ENCODE results near the gene FBXO38. TPM values are rescaled to one million over a fixed set of nuclear protein-coding genes. Genes with fewer than 3 reads are reported as not detected.

FBXO38 gene
- total RNA-seq, 1 donor, result 69.8 TPM

DNA sequence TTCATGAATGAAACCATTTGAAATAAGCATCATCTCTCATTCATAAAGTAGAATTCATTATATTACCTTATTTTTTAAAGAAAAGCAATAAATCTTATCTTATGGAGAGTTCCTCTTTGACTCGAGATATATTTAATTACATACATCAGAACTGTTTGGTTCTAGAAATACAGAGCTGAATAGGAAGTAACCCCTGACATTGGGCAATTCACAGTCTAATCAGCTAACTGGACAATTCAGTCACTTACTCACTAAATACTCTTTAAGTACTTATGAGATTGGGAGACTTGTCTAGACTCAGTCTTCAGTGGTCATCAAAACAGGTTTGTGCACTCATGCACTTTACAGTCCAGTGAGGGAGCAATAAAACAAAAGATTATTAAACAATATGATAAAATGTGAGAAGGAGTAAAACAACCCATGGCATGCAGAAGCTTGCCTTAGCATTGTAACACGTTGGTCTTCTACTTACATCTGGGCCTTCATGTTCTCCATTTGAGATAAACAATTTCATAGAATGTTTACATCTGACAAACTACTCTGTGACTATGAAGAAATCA, 11.5 kb upstream of the FBXO38 start:
- no peaks in the 10 kb centered on the region for H3K27me3 ChIP-seq (ENCODE audit: insufficient read depth, low read length)
- H3K4me3 ChIP-seq (ENCODE audit: insufficient read depth, low read length), result no peak overlapping the region
- no peak overlapping the region for H2AFZ ChIP-seq (ENCODE audit: low read length)
- no peaks in the 10 kb centered on the region for H3K36me3 ChIP-seq (ENCODE audit: insufficient read depth, low read length)
- no peaks in the 10 kb centered on the region for H3K79me2 ChIP-seq (ENCODE audit: insufficient read depth, low read length)
- H3K9me3 ChIP-seq (ENCODE audit: low read depth, low read length), result no peaks in the 10 kb centered on the region
- no peak overlapping the region for H3K4me2 ChIP-seq (ENCODE audit: insufficient read depth, low read length)
- TF ChIP-seq, protein P1, sequence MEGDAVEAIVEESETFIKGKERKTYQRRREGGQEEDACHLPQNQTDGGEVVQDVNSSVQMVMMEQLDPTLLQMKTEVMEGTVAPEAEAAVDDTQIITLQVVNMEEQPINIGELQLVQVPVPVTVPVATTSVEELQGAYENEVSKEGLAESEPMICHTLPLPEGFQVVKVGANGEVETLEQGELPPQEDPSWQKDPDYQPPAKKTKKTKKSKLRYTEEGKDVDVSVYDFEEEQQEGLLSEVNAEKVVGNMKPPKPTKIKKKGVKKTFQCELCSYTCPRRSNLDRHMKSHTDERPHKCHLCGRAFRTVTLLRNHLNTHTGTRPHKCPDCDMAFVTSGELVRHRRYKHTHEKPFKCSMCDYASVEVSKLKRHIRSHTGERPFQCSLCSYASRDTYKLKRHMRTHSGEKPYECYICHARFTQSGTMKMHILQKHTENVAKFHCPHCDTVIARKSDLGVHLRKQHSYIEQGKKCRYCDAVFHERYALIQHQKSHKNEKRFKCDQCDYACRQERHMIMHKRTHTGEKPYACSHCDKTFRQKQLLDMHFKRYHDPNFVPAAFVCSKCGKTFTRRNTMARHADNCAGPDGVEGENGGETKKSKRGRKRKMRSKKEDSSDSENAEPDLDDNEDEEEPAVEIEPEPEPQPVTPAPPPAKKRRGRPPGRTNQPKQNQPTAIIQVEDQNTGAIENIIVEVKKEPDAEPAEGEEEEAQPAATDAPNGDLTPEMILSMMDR (IDR thresholded peaks at IDR 0.05; ENCODE audit: extremely low read depth, low read depth, low read length), result no peak
- no peak for DNase-seq (ENCODE audit: insufficient read length, low spot score, missing footprints)
- no peaks in the 10 kb centered on the region for H3K4me1 ChIP-seq (ENCODE audit: insufficient read depth, low read length)
- H4K20me1 ChIP-seq (ENCODE audit: insufficient read depth, low read length), result no peaks in the 10 kb centered on the region
- no peak overlapping the region for H3K27ac ChIP-seq (ENCODE audit: low read depth, low read length)

DNA sequence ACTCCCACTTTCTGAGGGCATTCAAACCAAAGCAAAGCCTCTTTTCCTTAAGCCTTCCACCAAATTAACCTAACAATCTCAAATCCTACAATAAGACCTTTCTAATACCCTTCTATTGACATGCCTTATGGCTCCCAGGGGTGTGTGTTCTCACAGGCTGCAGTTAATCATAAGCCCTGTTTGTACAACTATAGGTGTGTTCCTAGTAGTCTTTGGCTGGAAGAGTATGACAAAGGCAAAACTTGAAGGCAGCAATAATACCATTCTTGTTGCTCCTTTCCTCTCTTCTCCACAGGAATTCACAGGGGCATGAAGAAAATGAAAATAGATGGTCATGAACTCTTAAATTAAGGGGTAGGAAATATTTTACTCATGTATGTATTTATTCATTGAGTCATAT, 10.9 kb upstream of the FBXO38 start:
- no peak overlapping the region for H3K27ac ChIP-seq (ENCODE audit: low read depth, low read length)
- H3K9me3 ChIP-seq (ENCODE audit: low read depth, low read length), result no peaks in the 10 kb centered on the region
- H4K20me1 ChIP-seq (ENCODE audit: insufficient read depth, low read length), result no peaks in the 10 kb centered on the region
- no peaks in the 10 kb centered on the region for H3K27me3 ChIP-seq (ENCODE audit: insufficient read depth, low read length)
- no peaks in the 10 kb centered on the region for H3K36me3 ChIP-seq (ENCODE audit: insufficient read depth, low read length)
- TF ChIP-seq, protein P1 (IDR thresholded peaks at IDR 0.05; ENCODE audit: extremely low read depth, low read depth, low read length), result no peak
- no peak overlapping the region for H3K4me3 ChIP-seq (ENCODE audit: insufficient read depth, low read length)
- H3K4me2 ChIP-seq (ENCODE audit: insufficient read depth, low read length), result no peak overlapping the region
- no peak for DNase-seq (ENCODE audit: insufficient read length, low spot score, missing footprints)
- no peaks in the 10 kb centered on the region for H3K79me2 ChIP-seq (ENCODE audit: insufficient read depth, low read length)
- H3K4me1 ChIP-seq (ENCODE audit: insufficient read depth, low read length), result no peaks in the 10 kb centered on the region
- H2AFZ ChIP-seq (ENCODE audit: low read length), result no peak overlapping the region

DNA sequence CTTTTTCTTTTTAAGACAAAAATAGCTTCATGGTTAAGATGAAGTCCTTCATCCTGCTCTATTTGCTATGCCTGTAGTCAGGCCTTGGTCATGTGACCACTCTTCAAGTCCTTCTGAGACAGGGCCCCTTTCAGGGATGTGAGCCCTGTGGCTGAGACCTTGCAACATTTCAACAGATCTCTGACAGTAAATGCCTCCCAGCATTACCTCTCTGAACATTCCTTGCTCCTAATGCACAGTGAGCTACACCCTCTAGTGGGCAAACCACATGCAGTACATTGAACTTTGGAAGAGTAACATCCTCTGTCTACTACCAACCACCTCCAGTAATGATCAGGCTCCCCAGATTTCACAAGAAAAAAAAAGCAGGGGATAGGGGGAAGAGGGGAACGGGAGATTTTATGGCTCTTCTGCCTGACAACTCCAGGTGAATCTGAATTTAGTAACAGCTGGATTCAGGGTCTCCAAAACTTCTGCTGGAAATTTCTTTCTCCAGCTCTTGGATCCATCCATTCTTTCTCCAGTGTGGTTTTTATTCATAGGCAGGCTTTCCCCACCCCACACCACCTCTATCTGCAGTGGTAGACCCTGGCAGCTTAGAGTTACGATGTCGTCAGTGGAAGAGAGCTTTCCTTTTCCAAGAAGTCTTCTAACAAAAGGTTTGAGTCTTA, 8.9 kb upstream of the FBXO38 start:
- Histone ChIP-seq H3K27me3 (ENCODE audit: insufficient read depth, low read length) (no peaks in the 10 kb centered on the region), H3K4me2 (ENCODE audit: insufficient read depth, low read length) (no peak overlapping the region), H3K27ac (ENCODE audit: low read depth, low read length) (no peak overlapping the region), H3K79me2 (ENCODE audit: insufficient read depth, low read length) (no peaks in the 10 kb centered on the region), H3K4me3 (ENCODE audit: insufficient read depth, low read length) (no peak overlapping the region), H4K20me1 (ENCODE audit: insufficient read depth, low read length) (no peaks in the 10 kb centered on the region), H2AFZ (ENCODE audit: low read length) (no peak overlapping the region), H3K4me1 (ENCODE audit: insufficient read depth, low read length) (no peaks in the 10 kb centered on the region), H3K9me3 (ENCODE audit: low read depth, low read length) (no peaks in the 10 kb centered on the region), H3K36me3 (ENCODE audit: insufficient read depth, low read length) (no peaks in the 10 kb centered on the region)
- peak; percentile 53 for DNase-seq (ENCODE audit: insufficient read length, low spot score, missing footprints)
- TF ChIP-seq, protein P1 (IDR thresholded peaks at IDR 0.05; ENCODE audit: extremely low read depth, low read depth, low read length), result peak; percentile 85

DNA sequence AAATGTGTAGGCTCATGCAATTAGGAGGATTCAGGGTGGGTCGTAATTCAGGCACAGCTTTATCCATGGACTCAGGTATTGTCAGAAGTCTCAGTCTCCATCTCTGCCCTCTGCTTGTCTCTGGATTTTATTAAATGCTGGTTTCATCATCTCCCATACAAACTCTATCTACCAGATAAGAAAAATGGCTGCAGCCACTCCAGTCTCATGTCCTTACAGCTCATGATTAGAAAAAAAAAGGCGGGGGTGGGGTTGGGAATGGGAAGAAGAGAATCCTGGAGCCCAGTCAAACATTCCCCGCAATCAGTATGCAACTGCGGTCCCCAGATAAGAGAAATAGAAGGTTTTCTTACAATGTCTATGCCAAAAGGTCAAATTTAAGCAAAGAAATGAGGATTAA, 7.6 kb upstream of the FBXO38 start:
- Histone ChIP-seq H3K4me1 (ENCODE audit: insufficient read depth, low read length) (no peaks in the 10 kb centered on the region), H3K9me3 (ENCODE audit: low read depth, low read length) (no peaks in the 10 kb centered on the region), H3K4me2 (ENCODE audit: insufficient read depth, low read length) (no peak overlapping the region), H3K27ac (ENCODE audit: low read depth, low read length) (no peak overlapping the region), H3K36me3 (ENCODE audit: insufficient read depth, low read length) (no peaks in the 10 kb centered on the region), H3K4me3 (ENCODE audit: insufficient read depth, low read length) (no peak overlapping the region), H2AFZ (ENCODE audit: low read length) (no peak overlapping the region), H3K27me3 (ENCODE audit: insufficient read depth, low read length) (no peaks in the 10 kb centered on the region), H4K20me1 (ENCODE audit: insufficient read depth, low read length) (no peaks in the 10 kb centered on the region), H3K79me2 (ENCODE audit: insufficient read depth, low read length) (no peaks in the 10 kb centered on the region)
- TF ChIP-seq, protein P1 (IDR thresholded peaks at IDR 0.05; ENCODE audit: extremely low read depth, low read depth, low read length), result no peak
- DNase-seq (ENCODE audit: insufficient read length, low spot score, missing footprints), result no peak
